ENCODE measurements around the gene STS.

The STS gene

DNA sequence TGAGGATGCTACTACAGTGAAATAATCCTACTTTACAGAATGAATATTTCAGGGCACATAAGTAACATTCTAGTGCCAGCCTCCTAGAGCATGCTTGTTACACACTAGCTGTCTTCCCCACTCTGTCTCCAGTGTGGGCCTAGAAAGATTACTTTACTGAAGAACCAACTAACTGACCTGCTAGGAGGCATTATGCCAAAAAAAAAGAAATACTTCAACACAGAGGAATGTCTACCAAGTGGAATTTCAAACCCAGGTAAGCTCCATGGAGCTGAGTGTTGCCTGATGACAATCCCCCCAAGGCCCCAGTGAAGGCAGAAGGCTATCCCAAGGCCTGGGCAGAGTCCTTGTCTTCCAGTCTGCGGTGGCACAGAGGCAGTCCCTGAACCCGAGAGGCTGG is 40.9 kb upstream of the STS start:
- no peak overlapping the region for H3K9ac ChIP-seq (ENCODE audit: low read depth, low read length)
- no peaks in the 10 kb centered on the region for H3K27me3 ChIP-seq (ENCODE audit: insufficient read depth, low read length, poor library complexity)
- no peak overlapping the region for H2AFZ ChIP-seq (ENCODE audit: low read depth, low read length)
- H3K4me1 ChIP-seq (ENCODE audit: insufficient read depth, low read length) = peaks cover 44% of the 10 kb centered on the region
- ATAC-seq (ENCODE audit: insufficient read depth, low read depth) (no peak), DNase-seq (no peak)
- H4K20me1 ChIP-seq (ENCODE audit: insufficient read depth, low read length) = no peaks in the 10 kb centered on the region
- H3K27ac ChIP-seq (ENCODE audit: low read length) = peak overlapping the region; percentile 73
- no peak overlapping the region for H3K4me2 ChIP-seq (ENCODE audit: insufficient read depth, low read length)
- H3K4me3 ChIP-seq (ENCODE audit: low read depth in 1 of 2, low read length in 2 of 2) = no peak overlapping the region
- TF ChIP-seq EZH2 (IDR thresholded peaks at IDR 0.05; ENCODE audit: borderline replicate concordance, low read depth, low read length, severe bottlenecking) = no peak
- TF ChIP-seq CTCF (IDR thresholded peaks at IDR 0.05; ENCODE audit: borderline replicate concordance, extremely low read depth, low read length, poor library complexity, severe bottlenecking) = no peak
- H3K36me3 ChIP-seq (ENCODE audit: insufficient read depth, low read length) = peaks cover 56% of the 10 kb centered on the region
- H3K79me2 ChIP-seq (ENCODE audit: insufficient read depth, low read length) = peaks cover 89% of the 10 kb centered on the region
- no peaks in the 10 kb centered on the region for H3K9me3 ChIP-seq (ENCODE audit: insufficient read depth, low read length, severe bottlenecking)

DNA sequence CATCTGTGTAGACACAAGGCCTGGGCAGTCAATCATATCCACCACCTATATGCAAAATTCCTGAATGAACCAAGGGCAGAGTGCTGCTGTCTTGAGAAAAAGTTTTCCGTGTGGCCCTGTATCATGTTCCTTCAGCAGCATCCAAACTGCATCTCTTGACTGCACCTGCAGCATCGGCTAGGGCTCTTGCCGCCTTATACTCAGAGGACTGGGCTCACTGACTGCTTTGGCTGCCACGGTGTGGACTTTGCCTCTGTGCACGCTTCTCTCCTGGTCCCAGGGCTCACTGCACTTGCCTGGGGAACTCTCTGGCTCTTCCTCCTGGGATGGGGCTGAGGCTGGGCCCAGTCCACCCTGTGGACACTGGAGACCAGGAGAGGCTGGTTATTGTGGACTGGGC is 39.5 kb upstream of the STS start:
- no peaks in the 10 kb centered on the region for H3K9me3 ChIP-seq (ENCODE audit: insufficient read depth, low read length, severe bottlenecking)
- no peak overlapping the region for H2AFZ ChIP-seq (ENCODE audit: low read depth, low read length)
- H3K27ac ChIP-seq (ENCODE audit: low read length) = peak overlapping the region; percentile 95
- ATAC-seq (ENCODE audit: insufficient read depth, low read depth) (no peak), DNase-seq (no peak)
- no peaks in the 10 kb centered on the region for H3K27me3 ChIP-seq (ENCODE audit: insufficient read depth, low read length, poor library complexity)
- TF ChIP-seq CTCF (IDR thresholded peaks at IDR 0.05; ENCODE audit: borderline replicate concordance, extremely low read depth, low read length, poor library complexity, severe bottlenecking) = no peak
- TF ChIP-seq EZH2 (IDR thresholded peaks at IDR 0.05; ENCODE audit: borderline replicate concordance, low read depth, low read length, severe bottlenecking) = no peak
- H3K36me3 ChIP-seq (ENCODE audit: insufficient read depth, low read length) = peaks cover 52% of the 10 kb centered on the region
- peak overlapping the region; percentile 77 for H3K9ac ChIP-seq (ENCODE audit: low read depth, low read length)
- H3K4me3 ChIP-seq (ENCODE audit: low read depth in 1 of 2, low read length in 2 of 2) = no peak overlapping the region
- H3K4me2 ChIP-seq (ENCODE audit: insufficient read depth, low read length) = peak overlapping the region; percentile 15; the same call in 1 of the 2 replicates
- H4K20me1 ChIP-seq (ENCODE audit: insufficient read depth, low read length) = no peaks in the 10 kb centered on the region
- H3K79me2 ChIP-seq (ENCODE audit: insufficient read depth, low read length) = peaks cover 89% of the 10 kb centered on the region
- peaks cover 58% of the 10 kb centered on the region for H3K4me1 ChIP-seq (ENCODE audit: insufficient read depth, low read length)

- H3K9ac ChIP-seq (ENCODE audit: low read depth, low read length) = peak overlapping the region; percentile 77
- ATAC-seq (ENCODE audit: insufficient read depth, low read depth) = peak; percentile 52
- H3K4me2 ChIP-seq (ENCODE audit: insufficient read depth, low read length) = peak overlapping the region; percentile 56
- no peaks in the 10 kb centered on the region for H3K9me3 ChIP-seq (ENCODE audit: insufficient read depth, low read length, severe bottlenecking)
- H3K4me1 ChIP-seq (ENCODE audit: insufficient read depth, low read length) = peaks cover 67% of the 10 kb centered on the region
- H3K27me3 ChIP-seq (ENCODE audit: insufficient read depth, low read length, poor library complexity) = no peaks in the 10 kb centered on the region
- no peak overlapping the region for H2AFZ ChIP-seq (ENCODE audit: low read depth, low read length)
- H3K4me3 ChIP-seq (ENCODE audit: low read depth in 1 of 2, low read length in 2 of 2) = peak overlapping the region in 1 of 2 experiments; percentile 37; a peak in 2 of 4 replicates
- peaks cover 89% of the 10 kb centered on the region for H3K79me2 ChIP-seq (ENCODE audit: insufficient read depth, low read length)
- peaks cover 48% of the 10 kb centered on the region for H3K36me3 ChIP-seq (ENCODE audit: insufficient read depth, low read length)
- H3K27ac ChIP-seq (ENCODE audit: low read length) = peak overlapping the region; percentile 95
- H4K20me1 ChIP-seq (ENCODE audit: insufficient read depth, low read length) = no peaks in the 10 kb centered on the region
- DNase-seq = peak; percentile 60
- TF ChIP-seq EZH2 (IDR thresholded peaks at IDR 0.05; ENCODE audit: borderline replicate concordance, low read depth, low read length, severe bottlenecking) = no peak
- no peak for TF ChIP-seq CTCF (IDR thresholded peaks at IDR 0.05; ENCODE audit: borderline replicate concordance, extremely low read depth, low read length, poor library complexity, severe bottlenecking)
Measured at GRCh38 chrX:7109049-7109531, 38.4 kb upstream of the STS start.

All from DND-41 (cell line).